ENCODE data around the gene LRRC8D.

LRRC8D gene

DNA sequence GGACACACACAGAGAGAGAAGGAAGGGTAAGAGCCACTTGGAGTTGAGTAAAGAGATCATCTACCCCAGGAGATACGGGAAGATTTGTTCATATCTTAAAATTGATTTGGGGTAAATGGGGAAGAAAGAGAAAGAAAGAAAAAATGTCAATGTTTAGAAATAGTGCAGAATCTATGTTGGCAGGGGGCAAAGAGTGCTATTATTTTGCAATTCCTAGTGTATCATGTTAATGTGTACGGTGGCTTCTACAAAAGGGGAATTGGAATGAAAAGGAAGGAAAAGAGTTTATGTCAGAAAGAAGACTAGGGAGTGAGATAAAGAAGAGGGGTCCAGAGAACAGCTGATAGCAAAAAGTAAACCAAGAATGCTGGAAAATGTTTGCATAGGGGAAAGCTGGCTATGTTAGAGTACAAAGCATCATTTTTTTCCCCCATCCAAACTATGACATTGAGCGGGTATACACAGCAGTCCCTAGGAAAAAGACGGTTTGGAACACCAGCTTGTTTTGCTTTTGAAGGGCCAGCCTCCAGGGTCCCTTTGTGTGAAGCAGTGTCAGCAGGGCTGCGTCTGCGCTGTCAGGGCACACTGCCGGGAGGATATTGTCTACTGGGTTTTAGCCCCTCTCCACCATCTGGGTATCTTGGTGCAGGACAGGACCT, 10.8 kb downstream of the LRRC8D start:
- H2AFZ ChIP-seq (ENCODE audit: low read length), result no peak overlapping the region
- no peaks in the 10 kb centered on the region for H3K27me3 ChIP-seq (ENCODE audit: insufficient read depth, low read length, poor library complexity, severe bottlenecking)
- no peaks in the 10 kb centered on the region for H3K36me3 ChIP-seq (ENCODE audit: insufficient read depth, low read length)
- H3K4me2 ChIP-seq (ENCODE audit: low read depth, low read length, poor library complexity, severe bottlenecking), result peak overlapping the region; percentile 4
- peaks cover 75% of the 10 kb centered on the region for H3K4me1 ChIP-seq (ENCODE audit: insufficient read depth, low read length, poor library complexity, severe bottlenecking)
- H3K9ac ChIP-seq (ENCODE audit: low read depth, low read length, poor library complexity, severe bottlenecking), result no peak overlapping the region
- peaks cover 95% of the 10 kb centered on the region for H3K79me2 ChIP-seq (ENCODE audit: insufficient read depth, low read length)
- H3K9me2 ChIP-seq (replicated peaks; ENCODE audit: low read depth, low read length), result no peaks in the 10 kb centered on the region
- no peak overlapping the region for H3K4me3 ChIP-seq (ENCODE audit: low read length, poor library complexity, severe bottlenecking)
- H3K9me3 ChIP-seq (ENCODE audit: insufficient read depth, low read depth, low read length), result no peaks in the 10 kb centered on the region
- TF ChIP-seq EZH2phosphoT487 (IDR thresholded peaks at IDR 0.05; ENCODE audit: borderline replicate concordance), result no peak
- TF ChIP-seq, protein P1, sequence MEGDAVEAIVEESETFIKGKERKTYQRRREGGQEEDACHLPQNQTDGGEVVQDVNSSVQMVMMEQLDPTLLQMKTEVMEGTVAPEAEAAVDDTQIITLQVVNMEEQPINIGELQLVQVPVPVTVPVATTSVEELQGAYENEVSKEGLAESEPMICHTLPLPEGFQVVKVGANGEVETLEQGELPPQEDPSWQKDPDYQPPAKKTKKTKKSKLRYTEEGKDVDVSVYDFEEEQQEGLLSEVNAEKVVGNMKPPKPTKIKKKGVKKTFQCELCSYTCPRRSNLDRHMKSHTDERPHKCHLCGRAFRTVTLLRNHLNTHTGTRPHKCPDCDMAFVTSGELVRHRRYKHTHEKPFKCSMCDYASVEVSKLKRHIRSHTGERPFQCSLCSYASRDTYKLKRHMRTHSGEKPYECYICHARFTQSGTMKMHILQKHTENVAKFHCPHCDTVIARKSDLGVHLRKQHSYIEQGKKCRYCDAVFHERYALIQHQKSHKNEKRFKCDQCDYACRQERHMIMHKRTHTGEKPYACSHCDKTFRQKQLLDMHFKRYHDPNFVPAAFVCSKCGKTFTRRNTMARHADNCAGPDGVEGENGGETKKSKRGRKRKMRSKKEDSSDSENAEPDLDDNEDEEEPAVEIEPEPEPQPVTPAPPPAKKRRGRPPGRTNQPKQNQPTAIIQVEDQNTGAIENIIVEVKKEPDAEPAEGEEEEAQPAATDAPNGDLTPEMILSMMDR (conservative IDR thresholded peaks at IDR 0.05; ENCODE audit: low read length), result no peak
- H3F3A ChIP-seq (ENCODE audit: low read depth), result no peaks in the 10 kb centered on the region
- peaks cover 88% of the 10 kb centered on the region for H4K20me1 ChIP-seq (ENCODE audit: insufficient read depth, low read length, poor library complexity, severe bottlenecking)

DNA sequence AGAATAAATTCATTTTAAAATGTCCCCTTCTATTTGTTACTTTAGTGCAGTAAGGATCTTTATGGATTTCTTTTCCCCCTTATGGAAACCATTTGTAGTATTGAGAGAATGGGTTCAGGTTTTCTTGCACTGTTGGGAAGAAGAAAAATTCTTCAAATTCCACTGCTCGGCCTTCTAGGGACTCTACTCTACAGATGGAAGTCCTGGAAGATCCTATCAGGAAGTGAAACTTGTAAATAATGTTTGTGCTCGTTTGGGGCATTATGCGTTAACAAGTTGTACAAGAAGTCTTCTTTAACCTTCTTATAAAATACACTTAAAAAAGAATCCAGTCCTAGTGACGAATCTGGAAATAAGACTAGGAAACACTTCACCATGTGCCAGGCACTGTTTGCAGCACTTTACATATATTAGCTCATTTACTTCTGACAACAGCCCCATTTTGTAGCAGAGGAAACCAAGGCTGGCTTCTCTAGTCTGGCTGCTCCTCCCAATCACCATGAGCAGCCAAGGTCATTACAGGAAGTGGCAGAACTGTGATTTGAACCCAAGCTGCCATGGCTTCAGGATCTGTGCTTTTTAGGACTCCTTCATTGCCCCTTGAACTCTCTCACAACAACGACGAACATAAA, 11.8 kb downstream of the LRRC8D start:
- no peaks in the 10 kb centered on the region for H3K27me3 ChIP-seq (ENCODE audit: insufficient read depth, low read length, poor library complexity, severe bottlenecking)
- no peaks in the 10 kb centered on the region for H3F3A ChIP-seq (ENCODE audit: low read depth)
- H3K36me3 ChIP-seq (ENCODE audit: insufficient read depth, low read length), result no peaks in the 10 kb centered on the region
- no peak overlapping the region for H2AFZ ChIP-seq (ENCODE audit: low read length)
- peaks cover 81% of the 10 kb centered on the region for H3K4me1 ChIP-seq (ENCODE audit: insufficient read depth, low read length, poor library complexity, severe bottlenecking)
- H3K9ac ChIP-seq (ENCODE audit: low read depth, low read length, poor library complexity, severe bottlenecking), result no peak overlapping the region
- peaks cover 95% of the 10 kb centered on the region for H3K79me2 ChIP-seq (ENCODE audit: insufficient read depth, low read length)
- H3K4me2 ChIP-seq (ENCODE audit: low read depth, low read length, poor library complexity, severe bottlenecking), result peak overlapping the region; percentile 4
- no peak for TF ChIP-seq EZH2phosphoT487 (IDR thresholded peaks at IDR 0.05; ENCODE audit: borderline replicate concordance)
- TF ChIP-seq, protein P1 (conservative IDR thresholded peaks at IDR 0.05; ENCODE audit: low read length), result no peak
- no peaks in the 10 kb centered on the region for H3K9me3 ChIP-seq (ENCODE audit: insufficient read depth, low read depth, low read length)
- H3K9me2 ChIP-seq (replicated peaks; ENCODE audit: low read depth, low read length), result no peaks in the 10 kb centered on the region
- peaks cover 91% of the 10 kb centered on the region for H4K20me1 ChIP-seq (ENCODE audit: insufficient read depth, low read length, poor library complexity, severe bottlenecking)
- no peak overlapping the region for H3K4me3 ChIP-seq (ENCODE audit: low read length, poor library complexity, severe bottlenecking)

DNA sequence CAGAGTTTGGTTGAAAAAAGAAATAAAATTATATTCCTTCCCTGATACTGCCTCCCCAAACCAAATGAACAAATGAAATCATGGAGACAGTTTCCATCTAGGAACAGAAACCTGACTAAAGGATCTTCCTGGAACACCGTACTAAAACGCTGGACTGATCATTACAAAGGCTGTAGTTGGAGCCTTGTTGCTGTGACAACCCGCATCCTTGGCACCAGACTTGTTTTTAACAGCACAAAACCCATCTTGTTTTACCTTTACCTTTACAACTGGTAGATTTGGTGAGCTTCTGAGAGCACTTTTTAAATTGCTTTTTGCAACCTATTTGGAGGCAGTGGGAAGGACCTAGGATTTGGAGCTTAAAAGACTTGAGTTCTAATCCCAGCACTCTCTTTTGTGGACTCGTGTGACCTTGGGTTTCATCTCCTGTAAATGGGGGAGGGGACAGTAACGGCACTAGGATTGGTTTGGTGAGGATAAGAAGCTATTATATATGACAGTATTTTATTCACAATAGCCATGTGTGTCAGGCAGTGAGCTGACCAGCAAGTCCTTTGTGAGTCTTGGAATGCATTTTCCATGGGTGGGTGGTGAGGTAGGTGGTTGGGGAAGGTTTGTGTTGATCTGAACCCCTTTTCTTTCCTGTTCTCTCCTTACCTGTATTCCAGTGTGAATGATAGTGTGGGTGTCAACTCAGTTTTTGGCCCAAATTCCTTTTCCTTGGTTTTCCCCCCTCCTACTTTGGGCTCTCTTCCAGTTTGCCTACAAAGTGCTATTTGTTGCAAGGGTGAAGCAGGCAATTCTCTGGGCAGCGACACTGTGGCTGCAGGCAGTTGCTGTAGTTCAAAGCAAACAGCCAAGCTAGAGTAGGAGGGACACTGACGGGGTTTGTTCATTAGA, 12.6 kb downstream of the LRRC8D start:
- H4K20me1 ChIP-seq (ENCODE audit: insufficient read depth, low read length, poor library complexity, severe bottlenecking), result peaks cover 87% of the 10 kb centered on the region
- peaks cover 73% of the 10 kb centered on the region for H3K4me1 ChIP-seq (ENCODE audit: insufficient read depth, low read length, poor library complexity, severe bottlenecking)
- H3K27me3 ChIP-seq (ENCODE audit: insufficient read depth, low read length, poor library complexity, severe bottlenecking), result no peaks in the 10 kb centered on the region
- no peaks in the 10 kb centered on the region for H3K9me3 ChIP-seq (ENCODE audit: insufficient read depth, low read depth, low read length)
- H3K4me3 ChIP-seq (ENCODE audit: low read length, poor library complexity, severe bottlenecking), result no peak overlapping the region
- peaks cover 95% of the 10 kb centered on the region for H3K79me2 ChIP-seq (ENCODE audit: insufficient read depth, low read length)
- H2AFZ ChIP-seq (ENCODE audit: low read length), result no peak overlapping the region
- H3K36me3 ChIP-seq (ENCODE audit: insufficient read depth, low read length), result no peaks in the 10 kb centered on the region
- no peaks in the 10 kb centered on the region for H3K9me2 ChIP-seq (replicated peaks; ENCODE audit: low read depth, low read length)
- TF ChIP-seq, protein P1 (conservative IDR thresholded peaks at IDR 0.05; ENCODE audit: low read length), result no peak
- no peak for TF ChIP-seq EZH2phosphoT487 (IDR thresholded peaks at IDR 0.05; ENCODE audit: borderline replicate concordance)
- H3F3A ChIP-seq (ENCODE audit: low read depth), result no peaks in the 10 kb centered on the region
- no peak overlapping the region for H3K4me2 ChIP-seq (ENCODE audit: low read depth, low read length, poor library complexity, severe bottlenecking)
- no peak overlapping the region for H3K9ac ChIP-seq (ENCODE audit: low read depth, low read length, poor library complexity, severe bottlenecking)
